Measurements from ENCODE around the gene FLRT3. TPM values are rescaled to one million over a fixed set of nuclear protein-coding genes. Genes with fewer than 3 reads are reported as not detected.

FLRT3 gene
- total and polyA plus RNA-seq, 10 of the 15 experiments (the other 5 are each of a cell fraction or from before 2014, with no cell fraction given) = 0.06 to 1.9 (median 0.29) TPM

DNA sequence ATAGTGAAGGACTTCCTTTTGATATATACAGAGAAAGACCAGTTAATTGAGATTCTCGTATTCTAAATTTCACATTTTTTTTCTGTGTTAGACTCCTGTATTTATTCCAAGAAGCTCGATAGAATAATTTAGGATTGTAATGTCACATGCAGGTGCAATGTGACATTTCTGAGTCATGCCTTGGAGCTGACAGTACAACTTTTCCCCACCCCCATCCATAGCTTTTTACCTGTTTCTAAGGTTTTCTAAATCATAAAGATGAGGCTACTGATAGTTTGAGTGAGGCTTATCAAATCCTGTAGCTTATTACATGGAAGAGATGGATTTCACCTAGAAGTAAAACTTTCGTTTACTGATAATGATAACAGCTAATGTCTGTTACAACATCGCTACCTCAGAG is 37.6 kb downstream of the FLRT3 start:
- Histone ChIP-seq H3K4me1 (ENCODE audit: control insufficient read depth, insufficient read depth, low read length) (no peaks in the 10 kb centered on the region), H3K27me3 (replicated peaks in 1 of 2; ENCODE audit: control insufficient read depth in 2 of 2, insufficient read depth in 2 of 2, low read length in 1 of 2) (no peaks in the 10 kb centered on the region), H4K20me1 (ENCODE audit: control insufficient read depth, insufficient read depth) (no peaks in the 10 kb centered on the region), H3K9me3 (replicated peaks; ENCODE audit: control insufficient read depth, insufficient read depth, low read length) (no peaks in the 10 kb centered on the region), H3K4me2 (ENCODE audit: control insufficient read depth, insufficient read depth) (no peak overlapping the region), H2AFZ (ENCODE audit: control insufficient read depth, low read depth, low read length) (no peak overlapping the region), H3K4me3 (no peak overlapping the region), H3K79me2 (ENCODE audit: control insufficient read depth, insufficient read depth, low read length) (no peaks in the 10 kb centered on the region), H3K9ac (ENCODE audit: control insufficient read depth, insufficient read depth, low read length) (no peak overlapping the region), H3K36me3 (ENCODE audit: control insufficient read depth in 2 of 2, insufficient read depth in 2 of 2, low read length in 1 of 2) (no peaks in the 10 kb centered on the region), H3K27ac (ENCODE audit: control insufficient read depth, insufficient read depth) (no peak overlapping the region)
- CTCF ChIA-PET = interaction anchor here (0.6 to 0.8 kb wide), 3 partner anchors 38 to 1462 kb away, joined by 3 to 5 read pairs (median 3); partner anchors contain the start of gene FLRT3
- SMC1A ChIA-PET (ENCODE audit: uncharacterized antibody, unreplicated experiment) = no interaction called here
- no TSS peak for BruUV-seq (replicated peaks)
- ATAC-seq (no peak), DNase-seq (ENCODE audit: low read depth, low spot score) (no peak), FAIRE-seq (no peak)
- RAD21 ChIA-PET (ENCODE audit: unreplicated experiment) = no interaction called here
- 1% methylated on average over 4 of the region's 4 CpGs for WGBS (ENCODE audit: insufficient coverage, insufficient replicate concordance, low lambda C conversion rate, missing lambda C conversion rate)
- in situ Hi-C loops (cut with MboI) = no loop called here
- no peak for TF ChIP-seq CHD2 (IDR thresholded peaks at IDR 0.05; ENCODE audit: borderline replicate concordance, low read depth, low read length)
- TF ChIP-seq CREB1 (IDR thresholded peaks at IDR 0.05; ENCODE audit: low read depth) = no peak
- no peak for TF ChIP-seq SMAD5 (IDR thresholded peaks at IDR 0.05; ENCODE audit: low read depth)
- no peak for TF ChIP-seq SUPT20H (IDR thresholded peaks at IDR 0.05; ENCODE audit: borderline replicate concordance, control insufficient read depth, low read depth, low read length)
- no peak for TF ChIP-seq SP1 (IDR thresholded peaks at IDR 0.05; ENCODE audit: low read depth, low read length)
- TF ChIP-seq FOS (IDR thresholded peaks at IDR 0.05; ENCODE audit: borderline replicate concordance, extremely low read depth, insufficient read length) = no peak
- TF ChIP-seq, protein P1, sequence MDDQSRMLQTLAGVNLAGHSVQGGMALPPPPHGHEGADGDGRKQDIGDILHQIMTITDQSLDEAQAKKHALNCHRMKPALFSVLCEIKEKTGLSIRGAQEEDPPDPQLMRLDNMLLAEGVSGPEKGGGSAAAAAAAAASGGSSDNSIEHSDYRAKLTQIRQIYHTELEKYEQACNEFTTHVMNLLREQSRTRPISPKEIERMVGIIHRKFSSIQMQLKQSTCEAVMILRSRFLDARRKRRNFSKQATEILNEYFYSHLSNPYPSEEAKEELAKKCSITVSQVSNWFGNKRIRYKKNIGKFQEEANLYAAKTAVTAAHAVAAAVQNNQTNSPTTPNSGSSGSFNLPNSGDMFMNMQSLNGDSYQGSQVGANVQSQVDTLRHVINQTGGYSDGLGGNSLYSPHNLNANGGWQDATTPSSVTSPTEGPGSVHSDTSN (IDR thresholded peaks at IDR 0.05; ENCODE audit: insufficient replicate concordance, low read depth, low read length) = no peak
- no peak for TF ChIP-seq ATF7 (IDR thresholded peaks at IDR 0.05; ENCODE audit: low read depth)
- intact Hi-C loops (cut with micrococcal nuclease; ENCODE audit: unreplicated experiment) = no loop called here
- POLR2A ChIA-PET = no interaction called here

All from GM12878 (cell line).